ENCODE data around the gene CREBBP.

The CREBBP gene

GRCh38 chr16:3702082-3702481 lies 178.4 kb downstream of the CREBBP start:
- no peak for FAIRE-seq

GRCh38 chr16:3701531-3701930 lies 179.0 kb downstream of the CREBBP start:
- no peak for FAIRE-seq

GRCh38 chr16:3698941-3699340 lies 181.6 kb downstream of the CREBBP start:
- FAIRE-seq = no peak

- no peak for FAIRE-seq
Observed at GRCh38 chr16:3696425-3697218, 183.9 kb downstream of the CREBBP start.

- no peak for FAIRE-seq
Observed at GRCh38 chr16:3695610-3696369, 184.7 kb downstream of the CREBBP start.

- no peak for FAIRE-seq
Observed at GRCh38 chr16:3694051-3694450, 186.5 kb downstream of the CREBBP start.

- FAIRE-seq = no peak
Observed at GRCh38 chr16:3691761-3692160, 188.8 kb downstream of the CREBBP start.

GRCh38 chr16:3690980-3691720 lies 189.4 kb downstream of the CREBBP start:
- no peak for FAIRE-seq

GRCh38 chr16:3690470-3690928 lies 190.0 kb downstream of the CREBBP start:
- FAIRE-seq = no peak

- no peak for FAIRE-seq
Observed at GRCh38 chr16:3689731-3690130, 190.8 kb downstream of the CREBBP start.

- no peak for FAIRE-seq
Observed at GRCh38 chr16:3687792-3688191, 192.7 kb downstream of the CREBBP start.

- FAIRE-seq = no peak
Observed at GRCh38 chr16:3687021-3687420, 193.5 kb downstream of the CREBBP start.

- FAIRE-seq = no peak
Observed at GRCh38 chr16:3681206-3681605, 199.3 kb downstream of the CREBBP start.

- FAIRE-seq = no peak
Observed at GRCh38 chr16:3677994-3678393, 202.5 kb downstream of the CREBBP start.

- FAIRE-seq = no peak
Observed at GRCh38 chr16:3675601-3676130, 204.8 kb downstream of the CREBBP start.
